H1 (cell line): Measurements from ENCODE around the gene TNS1. TPM values are rescaled to one million over a fixed set of nuclear protein-coding genes. Genes with fewer than 3 reads are reported as not detected.

Experiments used
- EZH2 ChIP-seq: fragments of 200-600 bp; sonication (generic); IDR thresholded peaks from 2 replicates; pipeline ENCODE4 v1.7.1; 2012; ENCODE audit warnings: low read depth, mild to moderate bottlenecking, moderate library complexity, low read length, inconsistent platforms; ENCODE audit not compliant: severe bottlenecking
- TAF7 ChIP-seq: optimal IDR thresholded peaks from 2 replicates; pipeline ENCODE3; 2011; ENCODE audit warnings: low read depth, mild to moderate bottlenecking, inconsistent platforms, low read length, moderate library complexity, borderline replicate concordance
- TCF12 ChIP-seq: IDR thresholded peaks from 2 replicates; pipeline ENCODE4 v1.6.1; 2011; ENCODE audit warnings: low read depth, mild to moderate bottlenecking, low read length
- polyA plus RNA-seq, 7 experiments: library from polyadenylated mRNA; depleted of rRNA in 3 of 7; stranded (reverse) in 5 of 7; unstranded in 2 of 7; fragments of >200 nt in 5 of 7; fragments of 200-250 nt in 2 of 7; gene quantifications; 1 replicate in 5 of 7; 2 replicates in 1 of 7; 4 replicates in 1 of 7; pipeline versions ENCODE4 v1.2.1 to v1.2.3, GENCODE V29; 2011 to 2013; ENCODE audit warnings: missing spikeins in 2 of 7, mixed read lengths in 2 of 7
- total RNA-seq: library from RNA; stranded (reverse); fragmentation: NEBNext Ultra II Directional; extraction: Animal tissue kit (Norgen Biotek cat#: 25700); gene quantifications from 2 replicates; pipeline ENCODE4 v1.2.1, GENCODE V29; 2021

TNS1 gene
- total and polyA plus RNA-seq, 2 of the 8 experiments (the other 6 are each of a cell fraction or from before 2014, with no cell fraction given): 1.5 to 5.1 TPM

- TF ChIP-seq TAF7 (no peak), EZH2 (no peak), TCF12 (no peak)
Observed at GRCh38 chr2:217931846-217932560, 70.8 kb downstream of the TNS1 start (continued).
